ENCODE results near the gene RGS9.
"Not testable (repeated sequence)": the region's sequence is repeated elsewhere in the genome, so short reads cannot be mapped to it uniquely, and the experiment has no call there.

Gene RGS9

GRCh38 chr17:65116515-65116914 lies 20.7 kb upstream of the RGS9 start:
- not testable (repeated sequence) for DNase-seq

- no peak for DNase-seq
Measured at GRCh38 chr17:65117384-65118035, 19.7 kb upstream of the RGS9 start.

GRCh38 chr17:65121368-65121767 lies 15.8 kb upstream of the RGS9 start:
- no peak for DNase-seq

GRCh38 chr17:65121916-65122806 lies 15.0 kb upstream of the RGS9 start:
- no peak for DNase-seq

- peak; percentile 79 for DNase-seq
Measured at GRCh38 chr17:65122836-65123756, 14.1 kb upstream of the RGS9 start.

- no peak for DNase-seq
Measured at GRCh38 chr17:65123757-65124675, 13.2 kb upstream of the RGS9 start.

- no peak for DNase-seq
Measured at GRCh38 chr17:65130832-65131231, 6.3 kb upstream of the RGS9 start.

GRCh38 chr17:65131240-65131639 lies 5.9 kb upstream of the RGS9 start:
- no peak for DNase-seq

- DNase-seq: no peak
Measured at GRCh38 chr17:65131946-65132345, 5.2 kb upstream of the RGS9 start.

- DNase-seq: no peak
Measured at GRCh38 chr17:65134035-65134434, 3.1 kb upstream of the RGS9 start.

- no peak for DNase-seq
Measured at GRCh38 chr17:65139101-65139764, 2.1 kb downstream of the RGS9 start.

GRCh38 chr17:65142247-65142646 lies 5.1 kb downstream of the RGS9 start:
- DNase-seq: no peak

GRCh38 chr17:65143889-65144604 lies 6.9 kb downstream of the RGS9 start:
- no peak for DNase-seq

GRCh38 chr17:65145743-65146142 lies 8.6 kb downstream of the RGS9 start:
- no peak for DNase-seq

GRCh38 chr17:65147955-65148354 lies 10.8 kb downstream of the RGS9 start:
- DNase-seq: no peak

- peak; percentile 77 for DNase-seq
Measured at GRCh38 chr17:65154770-65155589, 17.8 kb downstream of the RGS9 start.

GRCh38 chr17:65155622-65156021 lies 18.5 kb downstream of the RGS9 start:
- no peak for DNase-seq

GRCh38 chr17:65156185-65156834 lies 19.1 kb downstream of the RGS9 start:
- peak; percentile 58 for DNase-seq

- no peak for DNase-seq
Measured at GRCh38 chr17:65156835-65157565, 19.8 kb downstream of the RGS9 start.

Data from NCI-H524 treated with DMSO at 0.1 percent for 48 hours (cell line).